Measurements from ENCODE around the gene WDR5.

Gene WDR5

GRCh38 chr9:134157378-134157885, 21.6 kb downstream of the WDR5 start:
- DNase-seq (ENCODE audit: low read depth), result no peak
- TF ChIP-seq CTCF (conservative IDR thresholded peaks at IDR 0.05; ENCODE audit: control insufficient read depth, insufficient read depth, low read depth, low read length), result no peak
- H3K4me3 ChIP-seq (ENCODE audit: control insufficient read depth, low read depth, low read length), result no peak overlapping the region

GRCh38 chr9:134158242-134158641, 22.4 kb downstream of the WDR5 start:
- TF ChIP-seq CTCF (conservative IDR thresholded peaks at IDR 0.05; ENCODE audit: control insufficient read depth, insufficient read depth, low read depth, low read length), result no peak
- no peak for DNase-seq (ENCODE audit: low read depth)
- no peak overlapping the region for H3K4me3 ChIP-seq (ENCODE audit: control insufficient read depth, low read depth, low read length)

DNA sequence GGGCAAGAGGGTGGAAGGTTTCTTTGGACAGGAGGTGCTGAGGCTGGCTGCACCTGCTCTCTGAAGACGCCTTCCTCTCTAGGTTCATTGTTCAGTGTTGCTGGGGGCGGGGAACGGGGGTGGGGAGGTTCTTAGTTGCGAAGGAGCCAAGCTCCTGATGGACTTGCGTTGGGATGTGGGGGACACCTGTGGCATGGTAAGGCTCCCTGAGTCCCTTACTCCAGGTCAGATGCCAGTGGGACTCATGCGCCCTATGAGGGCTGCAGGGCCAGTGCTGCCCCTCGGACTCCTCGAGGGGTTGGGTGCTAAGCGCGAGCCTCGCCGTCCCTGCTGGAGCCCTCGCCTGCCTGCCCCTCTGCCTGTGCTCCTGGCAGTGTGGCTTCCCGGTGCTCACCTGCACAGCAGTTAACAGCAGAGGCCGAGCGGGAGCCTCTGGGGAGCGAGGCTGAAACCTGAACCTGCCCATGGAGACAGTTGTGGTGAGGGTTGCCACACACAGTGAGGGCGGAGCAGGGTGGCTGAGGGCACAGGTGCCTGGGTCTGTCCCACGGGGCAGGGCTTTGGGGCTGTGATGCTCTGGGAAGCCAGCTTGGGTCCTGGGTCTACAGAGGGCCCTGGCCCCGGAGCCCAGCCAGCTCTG, 23.0 kb downstream of the WDR5 start:
- no peak overlapping the region for H3K4me3 ChIP-seq (ENCODE audit: control insufficient read depth, low read depth, low read length)
- TF ChIP-seq CTCF (conservative IDR thresholded peaks at IDR 0.05; ENCODE audit: control insufficient read depth, insufficient read depth, low read depth, low read length), result no peak
- no peak for DNase-seq (ENCODE audit: low read depth)

- DNase-seq (ENCODE audit: low read depth), result no peak
- no peak for TF ChIP-seq CTCF (conservative IDR thresholded peaks at IDR 0.05; ENCODE audit: control insufficient read depth, insufficient read depth, low read depth, low read length)
- no peak overlapping the region for H3K4me3 ChIP-seq (ENCODE audit: control insufficient read depth, low read depth, low read length)
These were observed 23.8 kb downstream of the WDR5 start for GRCh38 chr9:134159566-134160245.

DNA sequence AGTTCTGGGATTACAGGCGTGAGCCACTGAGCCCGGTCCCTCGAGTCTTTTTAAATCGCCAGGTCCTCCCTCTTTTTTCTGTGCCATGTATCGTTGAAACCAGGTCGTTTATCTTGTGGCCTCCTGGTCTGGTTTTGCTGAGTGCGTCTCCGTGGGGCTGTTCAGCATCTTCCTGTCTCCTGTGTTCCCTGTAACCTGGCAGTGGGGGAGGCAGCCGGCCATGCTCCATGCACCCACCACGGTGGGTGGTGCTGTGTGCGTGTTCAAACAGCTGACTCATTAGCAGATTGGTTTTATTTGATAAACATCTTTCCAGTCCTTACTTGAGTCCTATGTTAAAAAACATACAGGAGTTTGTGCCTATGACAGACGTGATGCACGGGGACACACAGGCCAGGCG, 25.8 kb downstream of the WDR5 start:
- no peak for DNase-seq (ENCODE audit: low read depth)
- TF ChIP-seq CTCF (conservative IDR thresholded peaks at IDR 0.05; ENCODE audit: control insufficient read depth, insufficient read depth, low read depth, low read length), result no peak
- H3K4me3 ChIP-seq (ENCODE audit: control insufficient read depth, low read depth, low read length), result no peak overlapping the region

DNA sequence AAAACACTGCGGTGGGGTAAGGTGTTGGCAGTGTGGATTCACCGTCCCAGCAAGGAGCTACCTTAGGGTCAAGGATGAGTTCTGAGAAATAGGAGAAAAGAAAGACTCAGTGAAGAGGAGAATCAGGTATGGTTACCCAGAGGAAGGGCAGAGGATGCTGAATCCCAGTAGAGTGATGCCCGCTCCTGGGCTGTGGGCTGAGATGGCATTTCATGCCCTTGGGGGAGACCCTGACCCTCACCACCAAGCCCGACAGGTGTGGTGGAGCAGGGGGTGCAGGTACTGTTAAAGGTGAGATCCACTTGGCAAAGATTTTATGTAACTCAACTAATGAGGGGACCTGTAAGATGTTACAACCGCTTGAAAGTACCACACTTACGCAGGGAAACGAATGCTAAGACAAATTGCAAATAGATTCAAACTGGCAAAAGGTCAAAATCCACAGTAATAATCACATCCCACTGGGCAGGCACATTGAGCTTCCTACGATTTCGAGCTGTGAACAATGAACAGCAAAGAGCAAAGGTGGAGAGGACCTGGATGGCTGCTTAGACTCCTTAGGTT, 26.4 kb downstream of the WDR5 start:
- no peak for TF ChIP-seq CTCF (conservative IDR thresholded peaks at IDR 0.05; ENCODE audit: control insufficient read depth, insufficient read depth, low read depth, low read length)
- no peak for DNase-seq (ENCODE audit: low read depth)
- H3K4me3 ChIP-seq (ENCODE audit: control insufficient read depth, low read depth, low read length), result no peak overlapping the region

All from fibroblast of mammary gland (primary cell).